HCT116 (cell line): Measurements from ENCODE around the gene TBX15. TPM values are rescaled to one million over a fixed set of nuclear protein-coding genes. Genes with fewer than 3 reads are reported as not detected.

ENCODE experiments used
- ATAC-seq: fragments of 200-7000 bp; cut with Tn5 transposase; 2 replicates; pipeline ENCODE4 v1.9.1; 2020; ENCODE audit warnings: mild to moderate bottlenecking, moderate library complexity
- BruUV-seq: library from RNA; stranded (reverse); fragments of 400-500 nt; replicated peaks from 2 replicates; lab custom pipeline; 2021; lab: Mats Ljungman, UMichigan
- CTCF ChIA-PET: fragments of 300-600 bp; sonication (Branson Sonifier 250); formaldehyde crosslinking; loops from one replicate; lab custom pipeline; 2021; ENCODE audit warnings: antibody characterized with exemption; lab: Charles Lee
- POLR2A ChIA-PET: fragments of 300-600, 350-600 bp; sonication (Branson Sonifier 250); formaldehyde crosslinking; loops from one replicate; lab custom pipeline; 2021; ENCODE audit warnings: antibody characterized with exemption; lab: Charles Lee
- RAD21 ChIA-PET, 2 experiments: fragments of 300-600 bp; sonication (Branson Sonifier 250); formaldehyde crosslinking; loops; one replicate each; lab custom pipeline; 2023; ENCODE audit warnings: low total read pairs in 2 of 2; ENCODE audit not compliant: uncharacterized antibody in 2 of 2, unreplicated experiment in 2 of 2, low non-redundant PET in 1 of 2; lab: Charles Lee
- DNase-seq: peaks from one replicate; pipeline ENCODE4 v3.0.0-alpha.2; 2010; ENCODE audit warnings: low read depth, low spot score
- H2AFZ ChIP-seq: fragments of 200-600 bp; shearing (Covaris generic), sonication (generic); 2 replicates; pipeline ENCODE4 v1.6.1; 2017; ENCODE audit warnings: low read depth, mixed run types, mixed read lengths, antibody characterized with exemption, low read length; ENCODE audit not compliant: poor library complexity, severe bottlenecking
- H3K27ac ChIP-seq: 2 replicates; pipeline ENCODE4 v1.5.1; 2012; ENCODE audit warnings: low read depth, low read length
- H3K27me3 ChIP-seq: fragments of 200-600 bp; sonication (generic); 2 replicates; pipeline ENCODE4 v1.6.1; 2016; ENCODE audit warnings: mixed run types, low read length, mixed read lengths; ENCODE audit not compliant: insufficient read depth
- H3K36me3 ChIP-seq, 2 experiments: fragments of 200-500 bp in 1 of 2; fragments of 200-600 bp in 1 of 2; sonication (Bioruptor generic) in 1 of 2; sonication (generic) in 1 of 2; 2 replicates each; pipeline versions ENCODE4 v1.5.1 to v1.6.1; 2014 to 2016; ENCODE audit warnings: low read length in 2 of 2, inconsistent platforms in 1 of 2, mixed read lengths in 1 of 2, mixed run types in 1 of 2; ENCODE audit not compliant: insufficient read depth in 2 of 2, control insufficient read depth in 1 of 2
- H3K4me1 ChIP-seq, 2 experiments: fragments of 200-600 bp in 1 of 2; sonication (generic) in 1 of 2; 2 replicates each; pipeline versions ENCODE4 v1.5.1 to v1.6.1; 2012 to 2017; ENCODE audit warnings: low read length in 2 of 2, inconsistent platforms in 1 of 2, mild to moderate bottlenecking in 1 of 2, mixed read lengths in 1 of 2, mixed run types in 1 of 2, moderate library complexity in 1 of 2; ENCODE audit not compliant: insufficient read depth in 2 of 2, control insufficient read depth in 1 of 2
- H3K4me2 ChIP-seq: fragments of 200-600 bp; sonication (generic); 2 replicates; pipeline ENCODE4 v1.6.1; 2017; ENCODE audit warnings: mixed run types, low read length, mixed read lengths
- H3K4me3 ChIP-seq, 2 experiments: fragments of 200-600 bp in 1 of 2; sonication (generic) in 1 of 2; replicated peaks in 1 of 2; 2 replicates each; pipeline ENCODE4 v1.5.1; 2011 to 2016; ENCODE audit warnings: low read length in 2 of 2, control low read depth in 1 of 2, low read depth in 1 of 2, mild to moderate bottlenecking in 1 of 2, mixed read lengths in 1 of 2, mixed run types in 1 of 2
- H3K79me2 ChIP-seq: fragments of 200-600 bp; sonication (generic); 2 replicates; pipeline ENCODE4 v1.6.1; 2017; ENCODE audit warnings: mild to moderate bottlenecking, mixed run types, low read length, moderate library complexity, mixed read lengths; ENCODE audit not compliant: insufficient read depth
- H3K9ac ChIP-seq: fragments of 200-600 bp; sonication (generic); 2 replicates; pipeline ENCODE4 v1.6.1; 2016; ENCODE audit warnings: low read length, mixed read lengths
- H3K9me2 ChIP-seq: fragments of 200-600 bp; sonication (generic), shearing (Covaris generic); 2 replicates; pipeline ENCODE4 v1.6.1; 2017; ENCODE audit warnings: mixed run types, mild to moderate bottlenecking, moderate library complexity; ENCODE audit not compliant: insufficient read depth
- H3K9me3 ChIP-seq, 2 experiments: fragments of 200-500 bp in 1 of 2; fragments of 200-600 bp in 1 of 2; sonication (Bioruptor generic) in 1 of 2; sonication (generic) in 1 of 2; 2 replicates each; pipeline ENCODE4 v1.6.1; 2014 to 2017; ENCODE audit warnings: low read length in 2 of 2, mixed read lengths in 2 of 2, inconsistent platforms in 1 of 2, low read depth in 1 of 2, mild to moderate bottlenecking in 1 of 2, mixed run types in 1 of 2, moderate library complexity in 1 of 2; ENCODE audit not compliant: control insufficient read depth in 1 of 2, insufficient read depth in 1 of 2
- H4K20me1 ChIP-seq: fragments of 200-600 bp; sonication (generic), shearing (Covaris generic); 2 replicates; pipeline ENCODE4 v1.6.1; 2017; ENCODE audit warnings: mixed run types, mild to moderate bottlenecking, moderate library complexity; ENCODE audit not compliant: insufficient read depth
- CBX3 ChIP-seq: IDR thresholded peaks from 2 replicates; pipeline ENCODE4 v1.6.1; 2012; ENCODE audit warnings: low read depth
- EGR1 ChIP-seq: IDR thresholded peaks from 2 replicates; pipeline ENCODE4 v1.6.1; 2012; ENCODE audit warnings: low read depth
- ELF1 ChIP-seq: IDR thresholded peaks from 2 replicates; pipeline ENCODE4 v1.6.1; 2012; ENCODE audit warnings: low read depth, borderline replicate concordance
- JUND ChIP-seq: IDR thresholded peaks from 2 replicates; pipeline ENCODE4 v1.6.1; 2012
- MAX ChIP-seq: IDR thresholded peaks from 2 replicates; pipeline ENCODE4 v1.6.1; 2012
- POLR2AphosphoS5 ChIP-seq: IDR thresholded peaks from 2 replicates; pipeline ENCODE4 v1.6.1; 2011; ENCODE audit warnings: mild to moderate bottlenecking, low read depth, low read length, moderate library complexity
- REST ChIP-seq: IDR thresholded peaks from 2 replicates; pipeline ENCODE4 v1.6.1; 2012; ENCODE audit warnings: low read depth
- SIN3A ChIP-seq: IDR thresholded peaks from 2 replicates; pipeline ENCODE4 v1.6.1; 2012; ENCODE audit warnings: low read depth
- SP1 ChIP-seq: IDR thresholded peaks from 2 replicates; pipeline ENCODE4 v1.6.1; 2012; ENCODE audit warnings: low read depth
- SRF ChIP-seq: IDR thresholded peaks from 2 replicates; pipeline ENCODE4 v1.6.1; 2012; ENCODE audit warnings: low read depth
- TCF7L2 ChIP-seq: IDR thresholded peaks from 2 replicates; pipeline ENCODE4 v1.7.0; 2011; ENCODE audit warnings: borderline replicate concordance, inconsistent platforms; ENCODE audit not compliant: insufficient read depth, insufficient read length; ENCODE audit errors: extremely low read depth
- ZBTB33 ChIP-seq: IDR thresholded peaks from 2 replicates; pipeline ENCODE4 v1.6.1; 2011; ENCODE audit warnings: mild to moderate bottlenecking, low read length, moderate library complexity; ENCODE audit not compliant: insufficient replicate concordance; ENCODE audit errors: extremely low read depth
- ZFX ChIP-seq: fragments of 450-650 bp; IDR thresholded peaks from 2 replicates; pipeline ENCODE4 v1.6.1; 2017
- ZNF274 ChIP-seq: fragments of 200-500 bp; sonication (Bioruptor generic); IDR thresholded peaks from 2 replicates; pipeline ENCODE4 v1.6.1; 2014; ENCODE audit warnings: mild to moderate bottlenecking, low read depth, low read length, inconsistent platforms
- intact Hi-C: fragments of 100-400 bp; cut with micrococcal nuclease; formaldehyde crosslinking; loops from 2 replicates; pipeline ENCODE4 v1.10.0; 2022
- total RNA-seq: library from RNA; stranded (reverse); gene quantifications from one replicate; pipeline ENCODE4 v1.2.1, GENCODE V29; 2021; ENCODE audit not compliant: unreplicated experiment

Gene TBX15
- total RNA-seq, 1 experiment from 2014 or later, result not detected

- DNase-seq (no peak), ATAC-seq (no peak)
- no peak overlapping the region for H2AFZ ChIP-seq
- H3K4me1 ChIP-seq, result no peaks in the 10 kb centered on the region
- H3K9me2 ChIP-seq, result no peaks in the 10 kb centered on the region
- ChIA-PET CTCF (no interaction called here), POLR2A (no interaction called here), RAD21 (interaction anchor here in 1 of 2 experiments (0.6 kb wide), 1 partner anchor 35 kb away, joined by 3 read pairs; no protein-coding TSS in a partner anchor)
- H3K4me3 ChIP-seq, result no peak overlapping the region
- intact Hi-C loops, result no loop called here
- H3K27me3 ChIP-seq, result peaks cover 10% of the 10 kb centered on the region
- H3K27ac ChIP-seq, result no peak overlapping the region
- H3K4me2 ChIP-seq, result no peak overlapping the region
- no peaks in the 10 kb centered on the region for H3K36me3 ChIP-seq
- no peaks in the 10 kb centered on the region for H3K9me3 ChIP-seq
- H4K20me1 ChIP-seq, result no peaks in the 10 kb centered on the region
- BruUV-seq, result no TSS peak
- no peak for TF ChIP-seq JUND
- no peak for TF ChIP-seq EGR1
- no peak for TF ChIP-seq SRF
- no peak for TF ChIP-seq ZNF274
- no peak for TF ChIP-seq CBX3
- no peak for TF ChIP-seq TCF7L2
- TF ChIP-seq SIN3A, result no peak
- no peak for TF ChIP-seq SP1
- TF ChIP-seq ZFX, result no peak
- no peak for TF ChIP-seq REST
- TF ChIP-seq ELF1, result no peak
- TF ChIP-seq MAX, result no peak
- TF ChIP-seq POLR2AphosphoS5, result no peak
- TF ChIP-seq ZBTB33, result no peak
- H3K79me2 ChIP-seq, result no peaks in the 10 kb centered on the region
- no peak overlapping the region for H3K9ac ChIP-seq
Measured at GRCh38 chr1:118868387-118868786, 119.8 kb downstream of the TBX15 start.
